Measurements from ENCODE around the gene COLEC11.

The COLEC11 gene

GRCh38 chr2:3639653-3640052 is 44.7 kb downstream of the COLEC11 start:
- DNase-seq: no peak

GRCh38 chr2:3641181-3641580 is 46.3 kb downstream of the COLEC11 start:
- DNase-seq: no peak

- no peak for DNase-seq
These were observed 47.0 kb downstream of the COLEC11 start for GRCh38 chr2:3641841-3642421.

- DNase-seq: no peak
These were observed 47.8 kb downstream of the COLEC11 start for GRCh38 chr2:3642521-3643215.

- DNase-seq: no peak
These were observed 48.7 kb downstream of the COLEC11 start for GRCh38 chr2:3643371-3644245.

- no peak for DNase-seq
These were observed 49.3 kb downstream of the COLEC11 start for GRCh38 chr2:3644246-3644525.

GRCh38 chr2:3644891-3645605 is 50.1 kb downstream of the COLEC11 start:
- no peak for DNase-seq

- no peak for DNase-seq
These were observed 51.0 kb downstream of the COLEC11 start for GRCh38 chr2:3645745-3646389.

- no peak for DNase-seq
These were observed 51.5 kb downstream of the COLEC11 start for GRCh38 chr2:3646446-3646845.

- no peak for DNase-seq
These were observed 52.3 kb downstream of the COLEC11 start for GRCh38 chr2:3647246-3647645.

- no peak for DNase-seq
These were observed 53.1 kb downstream of the COLEC11 start for GRCh38 chr2:3647831-3648651.

GRCh38 chr2:3648652-3649177 is 53.8 kb downstream of the COLEC11 start:
- no peak for DNase-seq

GRCh38 chr2:3649581-3649980 is 54.7 kb downstream of the COLEC11 start:
- DNase-seq: no peak

- no peak for DNase-seq
These were observed 55.4 kb downstream of the COLEC11 start for GRCh38 chr2:3650140-3650920.

- no peak for DNase-seq
These were observed 57.1 kb downstream of the COLEC11 start for GRCh38 chr2:3651691-3652648.

- no peak for DNase-seq
These were observed 58.1 kb downstream of the COLEC11 start for GRCh38 chr2:3652896-3653625.

GRCh38 chr2:3654011-3654410 is 59.1 kb downstream of the COLEC11 start:
- DNase-seq: no peak

GRCh38 chr2:3654531-3655225 is 59.8 kb downstream of the COLEC11 start:
- no peak for DNase-seq
